Measurements from ENCODE around the gene SOX15. TPM values are rescaled to one million over a fixed set of nuclear protein-coding genes. Genes with fewer than 3 reads are reported as not detected.

The SOX15 gene
- total RNA-seq, 1 donor, result 1.4 TPM

DNA sequence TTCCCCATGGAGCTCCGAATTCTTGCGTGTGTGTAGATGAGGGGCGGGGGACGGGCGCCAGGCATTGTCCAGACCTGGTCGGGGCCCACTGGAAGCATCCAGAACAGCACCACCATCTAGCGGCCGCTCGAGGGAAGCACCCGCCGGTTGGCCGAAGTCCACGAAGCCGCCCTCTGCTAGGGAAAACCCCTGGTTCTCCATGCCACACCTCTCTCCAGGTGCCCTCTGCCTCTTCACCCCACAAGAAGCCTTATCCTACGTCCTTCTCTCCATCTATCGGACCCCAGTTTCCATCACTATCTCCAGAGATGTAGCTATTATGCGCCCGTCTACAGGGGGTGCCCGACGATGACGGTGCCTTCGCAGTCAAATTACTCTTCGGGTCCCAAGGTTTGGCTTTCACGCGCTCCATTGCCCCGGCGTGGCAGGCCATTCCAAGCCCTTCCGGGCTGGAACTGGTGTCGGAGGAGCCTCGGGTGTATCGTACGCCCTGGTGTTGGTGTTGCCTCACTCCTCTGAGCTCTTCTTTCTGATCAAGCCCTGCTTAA is 28.8 kb downstream of the SOX15 start:
- DNase-seq (ENCODE audit: low read depth), result peak; percentile 80
- peak; percentile 85 for TF ChIP-seq CTCF (IDR thresholded peaks at IDR 0.05; ENCODE audit: insufficient read depth, low read length)
- peak overlapping the region; percentile 85 for H3K4me3 ChIP-seq (ENCODE audit: low read depth, low read length)

- peak; percentile 59 for DNase-seq (ENCODE audit: low read depth)
- peak overlapping the region; percentile 85 for H3K4me3 ChIP-seq (ENCODE audit: low read depth, low read length)
- peak; percentile 87 for TF ChIP-seq CTCF (IDR thresholded peaks at IDR 0.05; ENCODE audit: insufficient read depth, low read length)
These were observed 29.5 kb downstream of the SOX15 start for GRCh38 chr17:7560172-7561027.

GRCh38 chr17:7559320-7560171 is 30.3 kb downstream of the SOX15 start:
- DNase-seq (ENCODE audit: low read depth), result no peak
- no peak for TF ChIP-seq CTCF (IDR thresholded peaks at IDR 0.05; ENCODE audit: insufficient read depth, low read length)
- no peak overlapping the region for H3K4me3 ChIP-seq (ENCODE audit: low read depth, low read length)

DNA sequence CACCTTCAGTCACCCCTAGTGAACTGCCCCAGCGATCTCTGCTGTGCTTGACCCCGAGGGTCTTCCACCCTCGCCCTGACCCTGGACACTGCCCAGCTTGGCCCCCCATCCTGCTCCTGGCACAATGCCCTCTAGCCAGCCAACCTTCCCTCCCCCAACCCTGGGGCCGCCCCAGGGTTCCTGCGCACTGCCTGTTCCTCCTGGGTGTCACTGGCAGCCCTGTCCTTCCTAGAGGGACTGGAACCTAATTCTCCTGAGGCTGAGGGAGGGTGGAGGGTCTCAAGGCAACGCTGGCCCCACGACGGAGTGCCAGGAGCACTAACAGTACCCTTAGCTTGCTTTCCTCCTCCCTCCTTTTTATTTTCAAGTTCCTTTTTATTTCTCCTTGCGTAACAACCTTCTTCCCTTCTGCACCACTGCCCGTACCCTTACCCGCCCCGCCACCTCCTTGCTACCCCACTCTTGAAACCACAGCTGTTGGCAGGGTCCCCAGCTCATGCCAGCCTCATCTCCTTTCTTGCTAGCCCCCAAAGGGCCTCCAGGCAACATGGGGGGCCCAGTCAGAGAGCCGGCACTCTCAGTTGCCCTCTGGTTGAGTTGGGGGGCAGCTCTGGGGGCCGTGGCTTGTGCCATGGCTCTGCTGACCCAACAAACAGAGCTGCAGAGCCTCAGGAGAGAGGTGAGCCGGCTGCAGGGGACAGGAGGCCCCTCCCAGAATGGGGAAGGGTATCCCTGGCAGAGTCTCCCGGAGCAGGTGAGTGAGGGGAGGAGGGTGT is 31.2 kb downstream of the SOX15 start, which contains the start of gene TNFSF13:
Gene TNFSF13, plus strand, starts transcription at position 207 of the 776 bp plus-strand sequence. Its CDS starts 290 bp downstream, at position 497.
- DNase-seq (ENCODE audit: low read depth), result no peak
- TF ChIP-seq CTCF (IDR thresholded peaks at IDR 0.05; ENCODE audit: insufficient read depth, low read length), result no peak
- peak within 1 kb of the TSS; percentile 32 for H3K4me3 ChIP-seq (ENCODE audit: low read depth, low read length)

GRCh38 chr17:7557775-7558543 is 31.9 kb downstream of the SOX15 start:
- H3K4me3 ChIP-seq (ENCODE audit: low read depth, low read length), result peak overlapping the region; percentile 32
- no peak for TF ChIP-seq CTCF (IDR thresholded peaks at IDR 0.05; ENCODE audit: insufficient read depth, low read length)
- peak; percentile 89 for DNase-seq (ENCODE audit: low read depth)
